H9 (cell line): ENCODE measurements around the gene PIP4K2B. TPM values are rescaled to one million over a fixed set of nuclear protein-coding genes. Genes with fewer than 3 reads are reported as not detected.

Source experiments
- DNase-seq: peaks from one replicate; pipeline ENCODE4 v3.0.0-alpha.2; 2017
- H2AFZ ChIP-seq: one replicate; pipeline ENCODE4 v1.6.1; 2013; ENCODE audit warnings: mild to moderate bottlenecking, low read length, control low read depth, moderate library complexity
- H2AK5ac ChIP-seq: 2 replicates; pipeline ENCODE4 v1.6.1; 2013; ENCODE audit warnings: low read length, control low read depth, mixed read lengths; ENCODE audit not compliant: insufficient read length
- H2BK120ac ChIP-seq: one replicate; pipeline ENCODE4 v1.6.1; 2013; ENCODE audit warnings: low read depth, mild to moderate bottlenecking, low read length, control low read depth, inconsistent platforms; ENCODE audit not compliant: poor library complexity, severe bottlenecking
- H2BK12ac ChIP-seq: 2 replicates; pipeline ENCODE4 v1.6.1; 2013; ENCODE audit warnings: low read length, control low read depth, mixed read lengths, low read depth; ENCODE audit not compliant: insufficient read length
- H2BK15ac ChIP-seq: 2 replicates; pipeline ENCODE4 v1.6.1; 2013; ENCODE audit warnings: low read depth, low read length, control low read depth
- H2BK20ac ChIP-seq: one replicate; pipeline ENCODE4 v1.6.1; 2013; ENCODE audit warnings: low read depth, mild to moderate bottlenecking, low read length, control low read depth, inconsistent platforms; ENCODE audit not compliant: poor library complexity, severe bottlenecking
- H2BK5ac ChIP-seq: 2 replicates; pipeline ENCODE4 v1.6.1; 2013; ENCODE audit warnings: low read length, control low read depth, mixed read lengths; ENCODE audit not compliant: insufficient read length
- H3K14ac ChIP-seq: 2 replicates; pipeline ENCODE4 v1.6.1; 2013; ENCODE audit warnings: low read length, control low read depth; ENCODE audit not compliant: insufficient read depth
- H3K18ac ChIP-seq: 2 replicates; pipeline ENCODE4 v1.6.1; 2013; ENCODE audit warnings: low read depth, mild to moderate bottlenecking, mixed read lengths, low read length, control low read depth; ENCODE audit not compliant: insufficient read length
- H3K23ac ChIP-seq: 2 replicates; pipeline ENCODE4 v1.6.1; 2013; ENCODE audit warnings: low read length, control low read depth, mixed read lengths, low read depth; ENCODE audit not compliant: insufficient read length
- H3K23me2 ChIP-seq: 2 replicates; pipeline ENCODE4 v1.6.1; 2013; ENCODE audit warnings: low read depth, mild to moderate bottlenecking, mixed read lengths, low read length, control low read depth; ENCODE audit not compliant: insufficient read length, poor library complexity, severe bottlenecking
- H3K27ac ChIP-seq: 2 replicates; pipeline ENCODE4 v1.5.1; 2013; ENCODE audit warnings: low read length, control low read depth, mixed read lengths, low read depth; ENCODE audit not compliant: insufficient read length
- H3K27me3 ChIP-seq: 2 replicates; pipeline ENCODE4 v1.6.1; 2013; ENCODE audit warnings: low read length, control low read depth, inconsistent platforms; ENCODE audit not compliant: insufficient read depth
- H3K4ac ChIP-seq: 2 replicates; pipeline ENCODE4 v1.6.1; 2013; ENCODE audit warnings: low read depth, mild to moderate bottlenecking, control low read depth, inconsistent platforms, low read length, moderate library complexity
- H3K4me1 ChIP-seq: 2 replicates; pipeline ENCODE4 v1.6.1; 2013; ENCODE audit warnings: low read length, control low read depth, inconsistent platforms; ENCODE audit not compliant: insufficient read depth
- H3K4me2 ChIP-seq: 2 replicates; pipeline ENCODE4 v1.6.1; 2013; ENCODE audit warnings: low read length, control low read depth, mixed read lengths; ENCODE audit not compliant: insufficient read length, insufficient read depth
- H3K56ac ChIP-seq: 2 replicates; pipeline ENCODE4 v1.6.1; 2013; ENCODE audit warnings: low read depth, mild to moderate bottlenecking, mixed read lengths, low read length, control low read depth; ENCODE audit not compliant: insufficient read length
- H3K79me1 ChIP-seq: 2 replicates; pipeline ENCODE4 v1.6.1; 2013; ENCODE audit warnings: low read depth, mild to moderate bottlenecking, moderate library complexity, low read length, control low read depth, inconsistent platforms; ENCODE audit not compliant: insufficient read depth, poor library complexity, severe bottlenecking
- H3K79me2 ChIP-seq: 2 replicates; pipeline ENCODE4 v1.6.1; 2013; ENCODE audit warnings: low read length, control low read depth, inconsistent platforms; ENCODE audit not compliant: insufficient read depth
- H3K9ac ChIP-seq: 2 replicates; pipeline ENCODE4 v1.6.1; 2013; ENCODE audit warnings: low read length, control low read depth, mixed read lengths; ENCODE audit not compliant: insufficient read length; ENCODE audit errors: extremely low read depth
- H3K9me3 ChIP-seq: one replicate; pipeline ENCODE4 v1.6.1; 2013; ENCODE audit warnings: low read depth, low read length, inconsistent platforms; ENCODE audit not compliant: control insufficient read depth
- H3T11ph ChIP-seq: one replicate; pipeline ENCODE4 v1.6.1; 2013; ENCODE audit warnings: mild to moderate bottlenecking, low read length, control low read depth, inconsistent platforms
- H4K20me1 ChIP-seq: one replicate; pipeline ENCODE4 v1.6.1; 2013; ENCODE audit not compliant: control insufficient read depth, insufficient read length, insufficient read depth
- H4K5ac ChIP-seq: 2 replicates; pipeline ENCODE4 v1.6.1; 2013; ENCODE audit warnings: low read depth, mild to moderate bottlenecking, mixed read lengths, low read length, control low read depth; ENCODE audit not compliant: insufficient read length
- H4K8ac ChIP-seq: replicated peaks from 2 replicates; pipeline ENCODE4 v1.6.1; 2013; ENCODE audit warnings: low read length, control low read depth, mixed read lengths, low read depth; ENCODE audit not compliant: insufficient read length
- H4K91ac ChIP-seq: 2 replicates; pipeline ENCODE4 v1.6.1; 2013; ENCODE audit warnings: low read depth, mild to moderate bottlenecking, moderate library complexity, mixed read lengths, low read length, control low read depth; ENCODE audit not compliant: insufficient read length
- H3K27ac Mint-ChIP-seq, 3 experiments: 2 replicates in 2 of 3; 3 replicates in 1 of 3; pipeline ENCODE4 v1.8.0; 2020 to 2021; ENCODE audit warnings: mixed read lengths in 3 of 3, mild to moderate bottlenecking in 1 of 3, moderate library complexity in 1 of 3
- H3K27me3 Mint-ChIP-seq: 2 replicates; pipeline ENCODE4 v1.8.0; 2021; ENCODE audit warnings: low read depth, mild to moderate bottlenecking, moderate library complexity, mixed read lengths
- H3K36me3 Mint-ChIP-seq, 3 experiments: 2 replicates in 2 of 3; 3 replicates in 1 of 3; pipeline ENCODE4 v1.8.0; 2020 to 2021; ENCODE audit warnings: low read depth in 3 of 3, mixed read lengths in 3 of 3; ENCODE audit not compliant: insufficient read depth in 1 of 3
- H3K4me1 Mint-ChIP-seq, 2 experiments: 2 replicates each; pipeline ENCODE4 v1.8.0; 2020; ENCODE audit warnings: mixed read lengths in 2 of 2
- H3K4me3 Mint-ChIP-seq, 2 experiments: 2 replicates in 1 of 2; 3 replicates in 1 of 2; pipeline ENCODE4 v1.8.0; 2020 to 2021; ENCODE audit warnings: mild to moderate bottlenecking in 2 of 2, mixed read lengths in 2 of 2, moderate library complexity in 1 of 2
- H3K9me3 Mint-ChIP-seq, 2 experiments: 2 replicates in 1 of 2; 3 replicates in 1 of 2; pipeline ENCODE4 v1.8.0; 2020; ENCODE audit warnings: mild to moderate bottlenecking in 2 of 2, mixed read lengths in 2 of 2, moderate library complexity in 1 of 2
- WGBS: extraction: QIAGEN DNeasy Blood & Tissue Kit; methylation state at CpG from one replicate; pipeline ENCODE4 v1.1.7; 2013; ENCODE audit warnings: missing lambda C conversion rate, low lambda C conversion rate, mixed read lengths; ENCODE audit not compliant: insufficient read length; ENCODE audit errors: extremely low coverage; 5-methylcytosine and 5-hydroxymethylcytosine counted together
- total RNA-seq: library from RNA; stranded (reverse); gene quantifications from 2 replicates; pipeline ENCODE4 v1.2.1, GENCODE V29; 2021
- TF ChIP-seq, protein P1 (sequence below): fragments of 200-600 bp; sonication (generic); conservative IDR thresholded peaks from 3 replicates; pipeline ENCODE4 v1.8.0; 2021; ENCODE audit warnings: antibody characterized with exemption, mild to moderate bottlenecking

The PIP4K2B gene
- total RNA-seq, 1 experiment from 2014 or later: 61.9 TPM

DNA sequence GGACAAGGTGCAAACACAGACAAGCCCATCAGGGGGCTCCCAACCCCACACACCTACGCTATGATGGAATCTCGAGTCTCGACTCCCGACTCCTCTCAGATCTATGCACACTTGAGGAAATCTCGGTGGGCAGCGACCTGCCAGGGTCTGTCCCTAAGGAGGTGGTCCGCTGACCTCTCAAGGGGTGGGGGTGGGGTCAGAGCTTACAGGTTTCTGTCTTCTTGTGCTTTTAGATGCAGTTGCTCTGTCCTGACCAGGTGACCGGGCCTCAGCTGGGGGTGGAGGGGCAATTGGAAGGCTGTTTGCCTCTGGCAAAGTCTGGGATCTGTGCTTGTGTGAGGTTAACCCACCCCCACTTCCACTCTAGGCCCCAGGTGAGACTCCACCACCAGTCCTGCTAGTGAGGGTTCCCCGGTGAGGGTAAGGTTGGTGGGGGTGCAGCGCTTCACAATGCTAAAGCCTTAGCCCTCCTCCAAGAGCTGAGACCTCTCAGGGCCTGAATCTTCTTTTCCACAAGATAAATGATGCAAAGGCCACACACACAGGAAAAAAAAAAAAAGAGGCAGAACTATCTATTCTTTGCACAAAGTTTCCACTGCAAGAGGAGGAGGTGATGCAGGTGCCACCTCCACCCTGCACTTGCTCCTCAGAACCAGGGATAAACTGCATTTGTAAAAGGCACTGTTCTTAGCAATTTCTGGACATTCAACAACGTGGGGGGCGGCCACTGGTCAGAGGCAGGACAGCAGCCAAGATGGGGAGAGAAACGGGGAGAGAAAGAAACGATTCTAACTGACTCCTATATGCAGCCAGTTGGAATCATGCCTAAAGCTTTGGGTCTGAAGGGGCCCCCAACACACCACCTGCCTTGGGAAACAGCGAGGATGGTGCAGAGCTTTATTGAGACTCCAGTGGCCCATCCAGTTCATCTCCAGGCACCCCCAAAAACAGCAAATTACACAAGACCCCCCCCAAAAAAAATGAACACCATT, 65.1 kb downstream of the PIP4K2B start:
- H3K4me1 Mint-ChIP-seq: peaks cover 10 to 24% of the 10 kb centered on the region in 2 experiments
- no peaks in the 10 kb centered on the region for H3K79me2 ChIP-seq
- H2BK15ac ChIP-seq: no peak overlapping the region
- H4K91ac ChIP-seq: no peak overlapping the region
- H3K4me2 ChIP-seq: no peak overlapping the region
- no peak overlapping the region for H3K56ac ChIP-seq
- no peak overlapping the region for H2BK5ac ChIP-seq
- H4K8ac ChIP-seq: no peak overlapping the region
- H3K9me3 Mint-ChIP-seq: no peaks in the 10 kb centered on the region; a peak in 1 of 5 replicates
- whole genome bisulfite sequencing: no CpG with 5 or more reads among the region's 15 CpGs
- no peak overlapping the region for H3K27ac ChIP-seq
- TF ChIP-seq, protein P1, sequence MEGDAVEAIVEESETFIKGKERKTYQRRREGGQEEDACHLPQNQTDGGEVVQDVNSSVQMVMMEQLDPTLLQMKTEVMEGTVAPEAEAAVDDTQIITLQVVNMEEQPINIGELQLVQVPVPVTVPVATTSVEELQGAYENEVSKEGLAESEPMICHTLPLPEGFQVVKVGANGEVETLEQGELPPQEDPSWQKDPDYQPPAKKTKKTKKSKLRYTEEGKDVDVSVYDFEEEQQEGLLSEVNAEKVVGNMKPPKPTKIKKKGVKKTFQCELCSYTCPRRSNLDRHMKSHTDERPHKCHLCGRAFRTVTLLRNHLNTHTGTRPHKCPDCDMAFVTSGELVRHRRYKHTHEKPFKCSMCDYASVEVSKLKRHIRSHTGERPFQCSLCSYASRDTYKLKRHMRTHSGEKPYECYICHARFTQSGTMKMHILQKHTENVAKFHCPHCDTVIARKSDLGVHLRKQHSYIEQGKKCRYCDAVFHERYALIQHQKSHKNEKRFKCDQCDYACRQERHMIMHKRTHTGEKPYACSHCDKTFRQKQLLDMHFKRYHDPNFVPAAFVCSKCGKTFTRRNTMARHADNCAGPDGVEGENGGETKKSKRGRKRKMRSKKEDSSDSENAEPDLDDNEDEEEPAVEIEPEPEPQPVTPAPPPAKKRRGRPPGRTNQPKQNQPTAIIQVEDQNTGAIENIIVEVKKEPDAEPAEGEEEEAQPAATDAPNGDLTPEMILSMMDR: peak; percentile 48
- H3K27ac Mint-ChIP-seq: peak overlapping the region in 1 of 3 experiments; percentile 40; a peak in 1 of 7 replicates
- no peak overlapping the region for H2BK120ac ChIP-seq
- no peak overlapping the region for H4K5ac ChIP-seq
- H2AFZ ChIP-seq: no peak overlapping the region
- no peaks in the 10 kb centered on the region for H4K20me1 ChIP-seq
- no peak overlapping the region for H3K14ac ChIP-seq
- peaks cover 2% of the 10 kb centered on the region; the same call in 1 of the 2 replicates for H3K4me1 ChIP-seq
- H3K23ac ChIP-seq: no peak overlapping the region
- no peak overlapping the region for H3T11ph ChIP-seq
- no peaks in the 10 kb centered on the region for H3K9me3 ChIP-seq
- DNase-seq: peak; percentile 70
- H3K23me2 ChIP-seq: peaks cover 5% of the 10 kb centered on the region
- peaks cover 20 to 54% (median 46%) of the 10 kb centered on the region in 3 experiments; a peak in 6 of 7 replicates for H3K36me3 Mint-ChIP-seq
- peak overlapping the region in 1 of 2 experiments; percentile 9; a peak in 1 of 5 replicates for H3K4me3 Mint-ChIP-seq
- H3K27me3 Mint-ChIP-seq: peaks cover 9% of the 10 kb centered on the region
- H3K18ac ChIP-seq: no peak overlapping the region
- H3K9ac ChIP-seq: no peak overlapping the region
- H2BK20ac ChIP-seq: no peak overlapping the region
- no peaks in the 10 kb centered on the region for H3K79me1 ChIP-seq
- no peak overlapping the region for H2AK5ac ChIP-seq
- no peak overlapping the region for H3K4ac ChIP-seq
- 0 out of 2 replicates have a peak, but pooled peaks cover 2% of the 10 kb centered on the region for H3K27me3 ChIP-seq
- no peak overlapping the region for H2BK12ac ChIP-seq
